SK-N-SH (cell line): Measurements from ENCODE around the gene TPRA1. TPM values are rescaled to one million over a fixed set of nuclear protein-coding genes. Genes with fewer than 3 reads are reported as not detected.

ENCODE experiments used
- CTCF ChIA-PET: fragments of 300-600, 350-600 bp; formaldehyde crosslinking; extraction: SDS; loops from one replicate; lab custom pipeline; 2021; lab: Yijun Ruan, JAX
- POLR2A ChIA-PET: fragments of 350-600 bp; sonication (Branson Sonifier 250); formaldehyde crosslinking; extraction: SDS; loops from one replicate; lab custom pipeline; 2020; ENCODE audit warnings: antibody characterized with exemption, inconsistent platforms; lab: Yijun Ruan, JAX
- DNase-seq: peaks from one replicate; pipeline ENCODE4 v3.0.0; 2012
- H2AFZ ChIP-seq: fragments of 200-600 bp; sonication (generic); 2 replicates; pipeline ENCODE4 v1.8.1; 2016; ENCODE audit warnings: antibody characterized with exemption, mild to moderate bottlenecking, low read depth
- H3F3A ChIP-seq: fragments of 200-600 bp; sonication (generic); replicated peaks from 2 replicates; pipeline ENCODE3; 2016; ENCODE audit warnings: antibody characterized with exemption, mild to moderate bottlenecking; ENCODE audit not compliant: insufficient read depth
- H3K27ac ChIP-seq, 2 experiments: fragments of 200-500 bp in 1 of 2; fragments of 200-600 bp in 1 of 2; sonication (Bioruptor generic) in 1 of 2; sonication (generic), shearing (Covaris generic) in 1 of 2; 2 replicates each; pipeline versions ENCODE4 v1.5.1 to v1.6.1; 2014 to 2016; ENCODE audit warnings: low read depth in 2 of 2, inconsistent platforms in 1 of 2, low read length in 1 of 2, mild to moderate bottlenecking in 1 of 2, mixed read lengths in 1 of 2
- H3K27me3 ChIP-seq: fragments of 200-600 bp; sonication (generic), shearing (Covaris generic); 2 replicates; pipeline ENCODE4 v1.6.1; 2016; ENCODE audit warnings: mixed run types; ENCODE audit not compliant: insufficient read depth
- H3K36me3 ChIP-seq, 2 experiments: fragments of 200-500 bp in 1 of 2; fragments of 200-600 bp in 1 of 2; sonication (Bioruptor generic) in 1 of 2; sonication (generic) in 1 of 2; replicated peaks in 1 of 2; 2 replicates each; pipeline versions ENCODE3 to v1.5.1; 2014 to 2016; ENCODE audit warnings: low read length in 1 of 2, mild to moderate bottlenecking in 1 of 2; ENCODE audit not compliant: insufficient read depth in 2 of 2, control insufficient read depth in 1 of 2
- H3K4me1 ChIP-seq, 2 experiments: fragments of 200-500 bp in 1 of 2; fragments of 200-600 bp in 1 of 2; sonication (Bioruptor generic) in 1 of 2; sonication (generic), shearing (Covaris generic) in 1 of 2; 2 replicates each; pipeline versions ENCODE4 v1.5.1 to v1.6.1; 2014 to 2016; ENCODE audit warnings: low read depth in 1 of 2, low read length in 1 of 2, mixed run types in 1 of 2; ENCODE audit not compliant: insufficient read depth in 2 of 2, control insufficient read depth in 1 of 2
- H3K4me2 ChIP-seq: fragments of 200-600 bp; sonication (generic), shearing (Covaris generic); 2 replicates; pipeline ENCODE4 v1.6.1; 2017; ENCODE audit warnings: mixed run types
- H3K4me3 ChIP-seq, 2 experiments: fragments of 200-500 bp in 1 of 2; fragments of 200-600 bp in 1 of 2; sonication (Bioruptor generic) in 1 of 2; sonication (generic), shearing (Covaris generic) in 1 of 2; 2 replicates each; pipeline versions ENCODE4 v1.5.1 to v1.8.1; 2014 to 2016; ENCODE audit warnings: low read depth in 2 of 2, inconsistent platforms in 1 of 2, low read length in 1 of 2, mild to moderate bottlenecking in 1 of 2, mixed read lengths in 1 of 2, moderate library complexity in 1 of 2
- H3K79me2 ChIP-seq: fragments of 200-600 bp; sonication (generic); 2 replicates; pipeline ENCODE4 v1.8.1; 2017; ENCODE audit warnings: mild to moderate bottlenecking; ENCODE audit not compliant: insufficient read depth
- H3K9ac ChIP-seq: fragments of 200-600 bp; sonication (generic); 2 replicates; pipeline ENCODE4 v1.6.1; 2017; ENCODE audit warnings: mixed run types
- H3K9me2 ChIP-seq: fragments of 200-600 bp; sonication (generic); 2 replicates; pipeline ENCODE4 v1.6.1; 2017; ENCODE audit warnings: mixed run types
- H3K9me3 ChIP-seq: fragments of 200-600 bp; sonication (generic); 2 replicates; pipeline ENCODE4 v1.6.1; 2017; ENCODE audit warnings: mixed run types, mild to moderate bottlenecking, moderate library complexity
- H4K20me1 ChIP-seq: fragments of 200-600 bp; sonication (generic); 2 replicates; pipeline ENCODE4 v1.6.1; 2017; ENCODE audit warnings: mild to moderate bottlenecking, mixed run types; ENCODE audit not compliant: insufficient read depth
- ELF1 ChIP-seq: IDR thresholded peaks from 2 replicates; pipeline ENCODE4 v1.4.0; 2012
- EP300 ChIP-seq, 2 experiments: IDR thresholded peaks; 2 replicates each; pipeline versions ENCODE4 v1.4.0 to v1.6.1; 2012; ENCODE audit warnings: borderline replicate concordance in 1 of 2, low read depth in 1 of 2, low read length in 1 of 2
- FOXJ3 ChIP-seq: sonication (generic); formaldehyde crosslinking; IDR thresholded peaks from 2 replicates; pipeline ENCODE4 v1.5.1; 2020; ENCODE audit warnings: mild to moderate bottlenecking, missing genetic modification reagents
- GABPA ChIP-seq: IDR thresholded peaks from 2 replicates; pipeline ENCODE4 v1.4.0; 2012; ENCODE audit warnings: low read depth, mild to moderate bottlenecking
- MEF2A ChIP-seq: IDR thresholded peaks from 2 replicates; pipeline ENCODE4 v1.4.0; 2012; ENCODE audit warnings: low read depth, borderline replicate concordance
- NFIC ChIP-seq: IDR thresholded peaks from 2 replicates; pipeline ENCODE4 v1.4.0; 2012; ENCODE audit warnings: borderline replicate concordance
- NRF1 ChIP-seq: IDR thresholded peaks from 2 replicates; pipeline ENCODE4 v1.6.1; 2012; ENCODE audit warnings: low read depth, mild to moderate bottlenecking, low read length
- POLR2AphosphoS5 ChIP-seq: IDR thresholded peaks from 2 replicates; pipeline ENCODE4 v1.6.1; 2012; ENCODE audit warnings: low read depth, low read length
- RAD21 ChIP-seq: IDR thresholded peaks from 2 replicates; pipeline ENCODE4 v1.6.1; 2012; ENCODE audit warnings: mild to moderate bottlenecking, low read length
- RCOR1 ChIP-seq: fragments of 150-350 bp; IDR thresholded peaks from 2 replicates; pipeline ENCODE4 v1.6.1; 2017; ENCODE audit warnings: antibody characterized with exemption, low read length
- RFX5 ChIP-seq: IDR thresholded peaks from 2 replicates; pipeline ENCODE4 v1.6.1; 2012; ENCODE audit warnings: mild to moderate bottlenecking, improper control_type of control experiment, low read length
- SMC3 ChIP-seq: IDR thresholded peaks from 2 replicates; pipeline ENCODE4 v1.6.1; 2012; ENCODE audit warnings: low read depth, low read length, improper control_type of control experiment
- TAF1 ChIP-seq: IDR thresholded peaks from 2 replicates; pipeline ENCODE4 v1.6.1; 2012; ENCODE audit warnings: low read depth, mild to moderate bottlenecking, low read length, moderate library complexity, borderline replicate concordance
- WGBS: methylation state at CpG from one replicate; pipeline ENCODE4 v1.1.6; 2017; ENCODE audit warnings: low lambda C conversion rate; 5-methylcytosine and 5-hydroxymethylcytosine counted together
- polyA plus RNA-seq, 3 experiments: library from polyadenylated mRNA; depleted of rRNA; stranded (reverse); fragments of >200 nt; gene quantifications; 2 replicates each; pipeline ENCODE4 v1.2.3, GENCODE V29; 2012
- TF ChIP-seq, protein P1 (sequence below): IDR thresholded peaks from 2 replicates; pipeline ENCODE4; 2012
- TF ChIP-seq, protein P2 (sequence below): fragments of 200-600 bp; sonication (generic); IDR thresholded peaks from 2 replicates; pipeline ENCODE4 v1.6.1; 2017; ENCODE audit warnings: antibody characterized with exemption, mild to moderate bottlenecking, moderate library complexity
- TF ChIP-seq, protein P3 (sequence below): IDR thresholded peaks from 2 replicates; pipeline ENCODE4 v1.6.1; 2012; ENCODE audit warnings: mild to moderate bottlenecking, low read depth, low read length, moderate library complexity

The TPRA1 gene
- polyA plus RNA-seq, 1 of the 3 experiments (the other 2 are of a cell fraction): 26.3 TPM

DNA sequence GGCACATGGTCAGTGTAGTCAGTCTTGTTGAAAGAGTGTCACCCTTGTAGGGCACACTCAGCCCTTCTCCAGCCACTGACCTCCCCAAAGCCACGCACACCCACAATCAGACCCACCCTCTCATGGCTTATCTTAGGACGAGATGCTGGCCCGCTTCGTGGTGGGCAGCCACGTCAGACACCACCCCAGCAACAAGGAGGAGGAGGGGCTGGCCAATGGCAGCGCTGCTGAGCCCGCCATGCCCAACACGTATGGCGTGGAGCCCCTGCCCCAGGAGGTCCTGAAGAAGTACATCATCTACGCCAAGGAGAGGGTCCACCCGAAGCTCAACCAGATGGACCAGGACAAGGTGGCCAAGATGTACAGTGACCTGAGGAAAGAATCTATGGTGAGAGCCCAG is 28.4 kb upstream of the TPRA1 start (continued):
- TF ChIP-seq RAD21 (no peak), POLR2AphosphoS5 (no peak)

DNA sequence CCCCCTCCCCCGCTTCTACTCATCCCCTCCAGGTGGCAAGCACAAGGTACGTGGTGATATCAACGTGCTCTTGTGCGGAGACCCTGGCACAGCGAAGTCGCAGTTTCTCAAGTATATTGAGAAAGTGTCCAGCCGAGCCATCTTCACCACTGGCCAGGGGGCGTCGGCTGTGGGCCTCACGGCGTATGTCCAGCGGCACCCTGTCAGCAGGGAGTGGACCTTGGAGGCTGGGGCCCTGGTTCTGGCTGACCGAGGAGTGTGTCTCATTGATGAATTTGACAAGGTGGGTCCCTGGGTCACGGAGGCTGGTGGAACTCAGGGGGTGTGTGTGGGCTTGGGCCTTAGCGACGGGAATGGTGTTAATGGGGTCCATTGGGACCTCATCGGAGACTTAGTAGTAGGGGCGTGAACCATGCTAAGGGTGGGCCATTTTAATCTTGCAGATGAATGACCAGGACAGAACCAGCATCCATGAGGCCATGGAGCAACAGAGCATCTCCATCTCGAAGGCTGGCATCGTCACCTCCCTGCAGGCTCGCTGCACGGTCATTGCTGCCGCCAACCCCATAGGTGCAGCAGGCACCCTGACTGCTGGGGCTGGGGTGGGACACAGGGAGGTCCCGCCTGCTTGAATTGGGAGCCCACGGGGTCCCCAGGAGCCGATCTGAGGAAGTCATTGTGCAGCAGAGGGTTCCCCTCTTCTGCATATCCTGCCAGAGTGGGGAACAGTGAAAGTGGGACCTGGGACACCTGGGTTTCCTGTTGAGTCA is 26.5 kb upstream of the TPRA1 start:
- Histone ChIP-seq H3F3A (no peaks in the 10 kb centered on the region), H3K36me3 (peaks cover 0 to 52% of the 10 kb centered on the region in 2 experiments), H4K20me1 (no peaks in the 10 kb centered on the region), H3K27ac (no peak overlapping the region), H3K9me3 (no peaks in the 10 kb centered on the region), H3K9me2 (no peaks in the 10 kb centered on the region), H3K27me3 (no peaks in the 10 kb centered on the region), H3K4me2 (no peak overlapping the region), H2AFZ (no peak overlapping the region), H3K4me1 (peaks cover 0 to 8% of the 10 kb centered on the region in 2 experiments; a peak in 1 of 4 replicates), H3K79me2 (no peaks in the 10 kb centered on the region; the same call in none of the 2 replicates), H3K4me3 (no peak overlapping the region), H3K9ac (no peak overlapping the region)
- CTCF ChIA-PET: interaction anchor here (1.1 kb wide), 1 partner anchor 35 kb away, joined by 3 read pairs; no protein-coding TSS in a partner anchor
- POLR2A ChIA-PET: no interaction called here
- TF ChIP-seq, protein P1, sequence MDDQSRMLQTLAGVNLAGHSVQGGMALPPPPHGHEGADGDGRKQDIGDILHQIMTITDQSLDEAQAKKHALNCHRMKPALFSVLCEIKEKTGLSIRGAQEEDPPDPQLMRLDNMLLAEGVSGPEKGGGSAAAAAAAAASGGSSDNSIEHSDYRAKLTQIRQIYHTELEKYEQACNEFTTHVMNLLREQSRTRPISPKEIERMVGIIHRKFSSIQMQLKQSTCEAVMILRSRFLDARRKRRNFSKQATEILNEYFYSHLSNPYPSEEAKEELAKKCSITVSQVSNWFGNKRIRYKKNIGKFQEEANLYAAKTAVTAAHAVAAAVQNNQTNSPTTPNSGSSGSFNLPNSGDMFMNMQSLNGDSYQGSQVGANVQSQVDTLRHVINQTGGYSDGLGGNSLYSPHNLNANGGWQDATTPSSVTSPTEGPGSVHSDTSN: no peak
- TF ChIP-seq, protein P2, sequence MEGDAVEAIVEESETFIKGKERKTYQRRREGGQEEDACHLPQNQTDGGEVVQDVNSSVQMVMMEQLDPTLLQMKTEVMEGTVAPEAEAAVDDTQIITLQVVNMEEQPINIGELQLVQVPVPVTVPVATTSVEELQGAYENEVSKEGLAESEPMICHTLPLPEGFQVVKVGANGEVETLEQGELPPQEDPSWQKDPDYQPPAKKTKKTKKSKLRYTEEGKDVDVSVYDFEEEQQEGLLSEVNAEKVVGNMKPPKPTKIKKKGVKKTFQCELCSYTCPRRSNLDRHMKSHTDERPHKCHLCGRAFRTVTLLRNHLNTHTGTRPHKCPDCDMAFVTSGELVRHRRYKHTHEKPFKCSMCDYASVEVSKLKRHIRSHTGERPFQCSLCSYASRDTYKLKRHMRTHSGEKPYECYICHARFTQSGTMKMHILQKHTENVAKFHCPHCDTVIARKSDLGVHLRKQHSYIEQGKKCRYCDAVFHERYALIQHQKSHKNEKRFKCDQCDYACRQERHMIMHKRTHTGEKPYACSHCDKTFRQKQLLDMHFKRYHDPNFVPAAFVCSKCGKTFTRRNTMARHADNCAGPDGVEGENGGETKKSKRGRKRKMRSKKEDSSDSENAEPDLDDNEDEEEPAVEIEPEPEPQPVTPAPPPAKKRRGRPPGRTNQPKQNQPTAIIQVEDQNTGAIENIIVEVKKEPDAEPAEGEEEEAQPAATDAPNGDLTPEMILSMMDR: no peak
- WGBS: 94% methylated on average over 16 of the region's 26 CpGs
- no peak for DNase-seq

DNA sequence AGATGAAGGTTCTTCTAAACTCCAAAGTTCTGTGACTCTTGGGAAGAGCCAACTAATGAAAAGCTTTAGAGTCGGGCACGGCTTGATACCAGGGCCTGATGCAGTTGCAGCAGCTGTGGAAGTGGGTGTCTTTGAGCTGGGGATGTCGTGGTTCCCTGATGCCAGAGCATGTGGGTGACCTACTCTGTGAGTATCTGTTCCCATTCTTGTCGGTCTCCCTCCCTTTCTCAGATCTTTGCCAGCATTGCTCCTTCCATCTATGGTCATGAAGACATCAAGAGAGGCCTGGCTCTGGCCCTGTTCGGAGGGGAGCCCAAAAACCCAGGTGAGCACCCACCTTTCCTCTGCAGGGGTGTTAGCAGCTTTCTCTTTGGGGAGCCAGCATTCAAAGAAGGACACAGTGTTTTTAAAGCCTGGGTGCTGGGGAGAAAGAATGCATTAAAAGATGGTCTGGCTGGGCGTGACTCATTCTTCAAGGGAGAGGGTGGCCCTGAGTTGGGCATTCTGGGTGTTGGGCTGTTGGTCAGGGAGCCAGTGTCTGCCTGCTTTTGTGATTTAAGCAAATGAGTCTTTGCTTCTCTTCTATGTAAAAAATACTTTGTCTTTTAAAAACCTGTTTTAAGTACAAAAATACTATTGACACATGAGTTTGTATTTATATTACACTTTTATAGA is 25.2 kb upstream of the TPRA1 start:
- Histone ChIP-seq H3K79me2 (no peaks in the 10 kb centered on the region; the same call in none of the 2 replicates), H3K9me2 (no peaks in the 10 kb centered on the region), H3K4me2 (no peak overlapping the region), H3K4me3 (no peak overlapping the region), H3K9me3 (no peaks in the 10 kb centered on the region), H3F3A (no peaks in the 10 kb centered on the region), H3K36me3 (peaks cover 5 to 52% of the 10 kb centered on the region in 2 experiments), H2AFZ (no peak overlapping the region), H3K4me1 (peaks cover 0 to 8% of the 10 kb centered on the region in 2 experiments; a peak in 1 of 4 replicates), H3K27me3 (no peaks in the 10 kb centered on the region), H4K20me1 (no peaks in the 10 kb centered on the region), H3K9ac (no peak overlapping the region), H3K27ac (no peak overlapping the region)
- POLR2A ChIA-PET: no interaction called here
- CTCF ChIA-PET: interaction anchor here (0.5 to 1.1 kb wide), 3 partner anchors 25 to 37 kb away, joined by 3 read pairs; no protein-coding TSS in a partner anchor
- no peak for DNase-seq
- whole genome bisulfite sequencing: 98% methylated on average over 4 of the region's 6 CpGs
- TF ChIP-seq, protein P1: no peak
- TF ChIP-seq TAF1 (no peak), EP300 (IDR thresholded peaks at IDR 0.05; ENCODE audit: borderline replicate concordance in 1 of 2, low read depth in 1 of 2, low read length in 1 of 2) (no peak), NRF1 (no peak), GABPA (no peak), SMC3 (no peak), MEF2A (no peak), ELF1 (no peak), FOXJ3 (CRISPR knock-in tag) (no peak), NFIC (no peak), RCOR1 (no peak), RFX5 (no peak)
- TF ChIP-seq, protein P3, sequence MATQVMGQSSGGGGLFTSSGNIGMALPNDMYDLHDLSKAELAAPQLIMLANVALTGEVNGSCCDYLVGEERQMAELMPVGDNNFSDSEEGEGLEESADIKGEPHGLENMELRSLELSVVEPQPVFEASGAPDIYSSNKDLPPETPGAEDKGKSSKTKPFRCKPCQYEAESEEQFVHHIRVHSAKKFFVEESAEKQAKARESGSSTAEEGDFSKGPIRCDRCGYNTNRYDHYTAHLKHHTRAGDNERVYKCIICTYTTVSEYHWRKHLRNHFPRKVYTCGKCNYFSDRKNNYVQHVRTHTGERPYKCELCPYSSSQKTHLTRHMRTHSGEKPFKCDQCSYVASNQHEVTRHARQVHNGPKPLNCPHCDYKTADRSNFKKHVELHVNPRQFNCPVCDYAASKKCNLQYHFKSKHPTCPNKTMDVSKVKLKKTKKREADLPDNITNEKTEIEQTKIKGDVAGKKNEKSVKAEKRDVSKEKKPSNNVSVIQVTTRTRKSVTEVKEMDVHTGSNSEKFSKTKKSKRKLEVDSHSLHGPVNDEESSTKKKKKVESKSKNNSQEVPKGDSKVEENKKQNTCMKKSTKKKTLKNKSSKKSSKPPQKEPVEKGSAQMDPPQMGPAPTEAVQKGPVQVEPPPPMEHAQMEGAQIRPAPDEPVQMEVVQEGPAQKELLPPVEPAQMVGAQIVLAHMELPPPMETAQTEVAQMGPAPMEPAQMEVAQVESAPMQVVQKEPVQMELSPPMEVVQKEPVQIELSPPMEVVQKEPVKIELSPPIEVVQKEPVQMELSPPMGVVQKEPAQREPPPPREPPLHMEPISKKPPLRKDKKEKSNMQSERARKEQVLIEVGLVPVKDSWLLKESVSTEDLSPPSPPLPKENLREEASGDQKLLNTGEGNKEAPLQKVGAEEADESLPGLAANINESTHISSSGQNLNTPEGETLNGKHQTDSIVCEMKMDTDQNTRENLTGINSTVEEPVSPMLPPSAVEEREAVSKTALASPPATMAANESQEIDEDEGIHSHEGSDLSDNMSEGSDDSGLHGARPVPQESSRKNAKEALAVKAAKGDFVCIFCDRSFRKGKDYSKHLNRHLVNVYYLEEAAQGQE: no peak
